ENCODE data around the gene CRYBA4.

DNA sequence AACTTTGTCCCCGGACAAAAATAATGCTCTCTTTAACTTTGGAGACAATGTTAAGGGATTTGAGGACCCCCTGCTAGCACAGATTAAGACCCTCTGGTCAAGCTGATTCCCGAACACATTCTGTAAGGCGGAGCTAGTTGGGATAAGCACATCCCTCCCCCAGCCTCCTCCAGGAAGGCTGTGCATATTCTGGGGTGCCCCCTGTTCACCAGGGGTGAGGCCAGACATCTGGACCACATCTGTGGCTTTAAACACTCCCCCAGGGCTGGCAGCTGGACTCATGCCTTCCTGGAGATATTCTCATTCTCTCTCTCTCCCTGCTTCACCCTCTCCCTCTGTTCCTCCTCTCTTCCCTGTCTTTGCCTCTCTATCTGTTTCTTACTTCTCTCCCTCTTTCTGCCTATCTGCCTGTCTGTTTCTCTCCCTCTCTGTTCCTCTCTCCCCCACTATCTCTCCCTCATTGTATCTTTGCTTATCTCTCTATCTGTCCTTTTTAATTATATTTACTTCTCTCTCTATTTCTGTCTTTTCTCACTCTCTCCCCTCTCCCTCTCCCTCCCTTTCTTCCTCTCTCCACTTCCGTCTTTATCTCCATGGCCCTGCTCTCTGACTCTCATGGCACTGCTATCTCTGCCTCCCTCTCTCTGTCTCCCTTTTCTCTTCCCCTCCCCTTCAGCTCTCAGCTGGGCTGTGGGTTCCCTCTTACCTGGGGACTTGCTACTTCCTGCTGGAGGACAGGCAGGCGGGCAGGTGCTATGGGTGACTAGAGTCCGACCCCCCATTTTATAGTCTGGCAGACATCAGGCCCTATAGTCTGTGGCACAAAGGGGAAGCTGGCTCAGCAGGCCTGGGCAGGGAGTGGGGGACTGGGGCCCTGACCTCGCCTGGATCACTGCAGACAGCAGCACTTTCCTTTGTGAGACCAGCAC is 4.2 kb upstream of the CRYBA4 start, which contains the start of gene CRYBB1:
- TF ChIP-seq KDM1A (CRISPR knock-in tag; IDR thresholded peaks at IDR 0.05), result no peak
- TF ChIP-seq ZKSCAN5 (CRISPR knock-in tag; IDR thresholded peaks at IDR 0.05), result no peak
- TF ChIP-seq RAD21 (CRISPR knock-in tag; IDR thresholded peaks at IDR 0.05), result no peak
- TF ChIP-seq, protein P1, sequence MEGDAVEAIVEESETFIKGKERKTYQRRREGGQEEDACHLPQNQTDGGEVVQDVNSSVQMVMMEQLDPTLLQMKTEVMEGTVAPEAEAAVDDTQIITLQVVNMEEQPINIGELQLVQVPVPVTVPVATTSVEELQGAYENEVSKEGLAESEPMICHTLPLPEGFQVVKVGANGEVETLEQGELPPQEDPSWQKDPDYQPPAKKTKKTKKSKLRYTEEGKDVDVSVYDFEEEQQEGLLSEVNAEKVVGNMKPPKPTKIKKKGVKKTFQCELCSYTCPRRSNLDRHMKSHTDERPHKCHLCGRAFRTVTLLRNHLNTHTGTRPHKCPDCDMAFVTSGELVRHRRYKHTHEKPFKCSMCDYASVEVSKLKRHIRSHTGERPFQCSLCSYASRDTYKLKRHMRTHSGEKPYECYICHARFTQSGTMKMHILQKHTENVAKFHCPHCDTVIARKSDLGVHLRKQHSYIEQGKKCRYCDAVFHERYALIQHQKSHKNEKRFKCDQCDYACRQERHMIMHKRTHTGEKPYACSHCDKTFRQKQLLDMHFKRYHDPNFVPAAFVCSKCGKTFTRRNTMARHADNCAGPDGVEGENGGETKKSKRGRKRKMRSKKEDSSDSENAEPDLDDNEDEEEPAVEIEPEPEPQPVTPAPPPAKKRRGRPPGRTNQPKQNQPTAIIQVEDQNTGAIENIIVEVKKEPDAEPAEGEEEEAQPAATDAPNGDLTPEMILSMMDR (CRISPR knock-in tag; IDR thresholded peaks at IDR 0.05), result no peak
- TF ChIP-seq, protein P2, sequence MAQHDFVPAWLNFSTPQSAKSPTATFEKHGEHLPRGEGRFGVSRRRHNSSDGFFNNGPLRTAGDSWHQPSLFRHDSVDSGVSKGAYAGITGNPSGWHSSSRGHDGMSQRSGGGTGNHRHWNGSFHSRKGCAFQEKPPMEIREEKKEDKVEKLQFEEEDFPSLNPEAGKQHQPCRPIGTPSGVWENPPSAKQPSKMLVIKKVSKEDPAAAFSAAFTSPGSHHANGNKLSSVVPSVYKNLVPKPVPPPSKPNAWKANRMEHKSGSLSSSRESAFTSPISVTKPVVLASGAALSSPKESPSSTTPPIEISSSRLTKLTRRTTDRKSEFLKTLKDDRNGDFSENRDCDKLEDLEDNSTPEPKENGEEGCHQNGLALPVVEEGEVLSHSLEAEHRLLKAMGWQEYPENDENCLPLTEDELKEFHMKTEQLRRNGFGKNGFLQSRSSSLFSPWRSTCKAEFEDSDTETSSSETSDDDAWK (CRISPR knock-in tag; IDR thresholded peaks at IDR 0.05), result no peak
- TF ChIP-seq HNF4A (CRISPR knock-in tag; IDR thresholded peaks at IDR 0.05), result no peak
- no peak for TF ChIP-seq POLR2AphosphoS5 (IDR thresholded peaks at IDR 0.05; ENCODE audit: low read depth, low read length)
- no peak for TF ChIP-seq ATF3 (CRISPR knock-in tag; IDR thresholded peaks at IDR 0.05)
- TF ChIP-seq ZSCAN5A (CRISPR knock-in tag; IDR thresholded peaks at IDR 0.05; ENCODE audit: borderline replicate concordance), result no peak
